ENCODE data around the gene CTBP2.
"Not testable (repeated sequence)": the region's sequence is repeated elsewhere in the genome, so short reads cannot be mapped to it uniquely, and the experiment has no call there.

CTBP2 gene

DNA sequence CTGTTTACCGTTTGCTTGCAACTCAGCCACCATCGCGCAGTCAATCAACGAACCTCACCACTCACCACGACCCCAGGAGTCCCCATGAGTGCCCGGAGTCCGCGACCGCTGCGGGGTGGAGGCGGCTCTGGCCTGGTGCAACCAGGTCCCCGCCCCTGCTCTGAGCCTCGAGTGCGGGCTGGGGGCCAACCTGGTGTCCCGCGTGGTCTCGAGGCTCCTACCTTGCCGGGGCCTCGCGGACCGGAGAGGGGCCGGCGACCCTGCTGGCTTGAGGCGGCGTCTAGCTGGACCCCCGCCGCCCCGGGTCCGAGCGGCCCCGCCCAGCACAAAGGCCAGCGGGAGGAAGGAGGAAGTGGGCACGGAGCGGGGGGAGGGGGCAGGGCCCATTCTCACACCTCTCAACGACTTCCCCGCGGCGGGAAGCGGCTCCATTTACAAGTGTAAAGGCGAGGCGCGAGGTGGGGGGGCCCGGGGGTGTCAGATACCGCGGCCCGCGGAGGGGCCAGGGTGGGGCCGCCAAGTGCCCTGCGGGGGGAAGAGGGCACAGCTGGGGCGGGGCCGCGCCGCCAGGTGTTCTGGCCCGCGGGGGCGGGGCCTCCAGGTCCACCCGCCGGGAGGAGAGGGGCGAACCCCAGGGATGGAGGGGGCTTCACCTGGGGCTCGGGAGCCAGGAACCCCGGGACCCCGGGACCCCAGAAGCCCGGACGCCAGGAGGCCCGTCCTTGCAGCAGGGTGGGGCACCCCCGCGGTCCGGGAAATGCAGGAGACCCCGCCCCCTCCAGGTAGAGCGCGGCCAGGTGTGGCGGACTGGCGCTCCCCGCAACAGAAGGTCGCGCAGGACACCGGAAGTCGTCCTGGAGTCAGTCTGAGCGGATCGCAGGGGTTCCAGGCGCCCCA lies 8.6 kb downstream of the CTBP2 start:
- Histone ChIP-seq H3K9ac (ENCODE audit: low read depth in 1 of 2, low read length in 2 of 2) (peak overlapping the region; percentile 78 to 80), H3K4me1 (ENCODE audit: control insufficient read depth in 2 of 2, insufficient read depth in 2 of 2, low read length in 2 of 2) (peaks cover 73 to 94% of the 10 kb centered on the region in 2 donors)

DNA sequence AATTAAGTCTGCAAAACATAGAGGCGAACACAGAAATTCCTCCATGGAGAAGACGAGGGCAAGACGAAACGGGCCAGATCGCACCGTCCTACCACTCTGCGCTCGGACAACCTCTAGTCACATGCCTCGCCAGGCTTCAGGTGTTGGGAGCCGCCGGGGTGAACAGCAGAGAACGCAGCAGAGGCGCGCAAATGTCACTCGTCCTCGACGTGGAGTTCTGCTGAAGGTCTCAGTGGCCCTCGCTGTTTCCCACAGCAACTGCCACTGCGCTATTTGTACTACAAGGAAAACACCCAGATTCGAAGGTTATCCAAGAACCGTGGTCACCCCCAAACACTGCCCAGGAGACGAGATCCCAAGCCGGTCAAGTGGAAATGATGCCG lies 9.2 kb downstream of the CTBP2 start:
- Histone ChIP-seq H3K9ac (ENCODE audit: low read depth in 1 of 2, low read length in 2 of 2) (peak overlapping the region; percentile 36 to 78), H3K4me3 (ENCODE audit: low read length in 2 of 2) (peak overlapping the region; percentile 37 to 42), H3K27ac (ENCODE audit: low read depth in 2 of 2, low read length in 2 of 2) (peak overlapping the region; percentile 95 to 97)

More for the DNA sequence above, 8.6 kb downstream of the CTBP2 start:
- Histone ChIP-seq H3K27me3 (ENCODE audit: control insufficient read depth in 2 of 2, insufficient read depth in 2 of 2, low read length in 2 of 2) (no peaks in the 10 kb centered on the region), H3K36me3 (ENCODE audit: control insufficient read depth in 2 of 2, insufficient read depth in 2 of 2, low read length in 2 of 2) (no peaks in the 10 kb centered on the region), H3K9me3 (ENCODE audit: control insufficient read depth in 2 of 2, low read length in 2 of 2) (no peaks in the 10 kb centered on the region), H3K4me3 (ENCODE audit: low read length in 2 of 2) (peak overlapping the region; percentile 58 to 66), H3K27ac (ENCODE audit: low read depth in 2 of 2, low read length in 2 of 2) (peak overlapping the region; percentile 95 to 97)

DNA sequence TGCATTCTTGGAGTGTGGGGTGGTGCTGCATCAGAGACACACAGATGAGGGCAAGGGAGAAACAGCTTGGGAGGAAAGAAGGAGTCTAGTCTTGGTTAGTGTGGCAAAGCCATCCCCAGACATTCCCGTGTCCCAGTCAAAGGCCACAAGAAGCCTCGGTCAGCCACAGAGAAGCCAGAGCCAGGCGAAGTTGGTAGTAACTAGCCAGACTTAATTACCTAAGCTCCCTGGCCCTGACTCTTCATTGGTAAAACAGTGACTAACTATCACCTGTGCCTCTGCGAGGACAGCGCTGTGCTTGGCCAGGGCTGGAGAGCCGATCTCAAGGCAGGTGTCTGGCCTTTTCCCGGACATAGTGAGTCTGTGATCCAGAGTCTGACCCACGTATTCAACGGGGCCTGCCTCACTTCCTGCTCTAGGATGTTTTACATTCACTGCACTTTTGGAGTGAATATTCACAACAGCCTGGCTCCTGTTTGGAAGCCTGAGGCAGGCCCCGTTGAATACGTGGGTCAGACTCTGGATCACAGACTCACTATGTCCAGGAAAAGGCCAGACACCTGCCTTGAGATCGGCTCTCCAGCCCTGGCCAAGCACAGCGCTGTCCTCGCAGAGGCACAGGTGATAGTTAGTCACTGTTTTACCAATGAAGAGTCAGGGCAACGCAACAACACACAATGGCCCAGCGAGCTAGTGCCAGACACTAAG lies 9.8 kb downstream of the CTBP2 start:
- H3K27me3 ChIP-seq (ENCODE audit: control insufficient read depth in 2 of 2, insufficient read depth in 2 of 2, low read length in 2 of 2); H3K36me3 ChIP-seq (ENCODE audit: control insufficient read depth in 2 of 2, insufficient read depth in 2 of 2, low read length in 2 of 2); H3K9me3 ChIP-seq (ENCODE audit: control insufficient read depth in 2 of 2, low read length in 2 of 2): not testable (repeated sequence)
- H3K27ac ChIP-seq (ENCODE audit: low read depth in 2 of 2, low read length in 2 of 2): peak overlapping the region; percentile 95 to 97
- H3K4me3 ChIP-seq (ENCODE audit: low read length in 2 of 2): peak overlapping the region in 1 of 2 donors; percentile 42
- H3K4me1 ChIP-seq (ENCODE audit: control insufficient read depth in 2 of 2, insufficient read depth in 2 of 2, low read length in 2 of 2): peaks cover 70 to 89% of the 10 kb centered on the region in 2 donors
- H3K9ac ChIP-seq (ENCODE audit: low read depth in 1 of 2, low read length in 2 of 2): peak overlapping the region; percentile 17 to 78

More for the DNA sequence above, 9.2 kb downstream of the CTBP2 start:
- Histone ChIP-seq H3K4me1 (ENCODE audit: control insufficient read depth in 2 of 2, insufficient read depth in 2 of 2, low read length in 2 of 2) (peaks cover 74 to 91% of the 10 kb centered on the region in 2 donors), H3K27me3 (ENCODE audit: control insufficient read depth in 2 of 2, insufficient read depth in 2 of 2, low read length in 2 of 2) (no peaks in the 10 kb centered on the region), H3K36me3 (ENCODE audit: control insufficient read depth in 2 of 2, insufficient read depth in 2 of 2, low read length in 2 of 2) (no peaks in the 10 kb centered on the region), H3K9me3 (ENCODE audit: control insufficient read depth in 2 of 2, low read length in 2 of 2) (no peaks in the 10 kb centered on the region)

DNA sequence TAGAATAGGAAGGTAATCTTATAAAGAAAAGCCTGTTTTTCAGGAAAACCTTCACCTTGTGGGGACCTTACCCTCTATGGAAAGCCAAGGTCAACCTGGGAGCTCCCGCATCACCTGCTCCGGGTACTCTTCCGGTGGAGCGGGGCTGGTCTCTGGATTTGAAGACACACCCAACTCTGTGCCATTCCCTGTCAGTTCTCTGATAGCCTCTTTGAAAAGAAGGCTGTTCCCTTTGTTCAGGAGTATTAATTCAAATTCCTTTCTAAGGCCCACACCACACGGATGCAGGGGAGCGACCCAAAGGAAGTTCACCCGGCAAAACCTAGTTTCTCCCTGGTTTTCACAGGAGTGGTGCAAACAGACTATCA lies 10.7 kb downstream of the CTBP2 start:
- H3K4me1 ChIP-seq (ENCODE audit: control insufficient read depth in 2 of 2, insufficient read depth in 2 of 2, low read length in 2 of 2): peaks cover 68 to 85% of the 10 kb centered on the region in 2 donors
- peak overlapping the region in 1 of 2 donors; percentile 78 for H3K9ac ChIP-seq (ENCODE audit: low read depth in 1 of 2, low read length in 2 of 2)
- H3K4me3 ChIP-seq (ENCODE audit: low read length in 2 of 2): no peak overlapping the region
- H3K36me3 ChIP-seq (ENCODE audit: control insufficient read depth in 2 of 2, insufficient read depth in 2 of 2, low read length in 2 of 2): no peaks in the 10 kb centered on the region
- H3K27ac ChIP-seq (ENCODE audit: low read depth in 2 of 2, low read length in 2 of 2): peak overlapping the region; percentile 95 to 97
- H3K27me3 ChIP-seq (ENCODE audit: control insufficient read depth in 2 of 2, insufficient read depth in 2 of 2, low read length in 2 of 2): no peaks in the 10 kb centered on the region
- no peaks in the 10 kb centered on the region for H3K9me3 ChIP-seq (ENCODE audit: control insufficient read depth in 2 of 2, low read length in 2 of 2)

DNA sequence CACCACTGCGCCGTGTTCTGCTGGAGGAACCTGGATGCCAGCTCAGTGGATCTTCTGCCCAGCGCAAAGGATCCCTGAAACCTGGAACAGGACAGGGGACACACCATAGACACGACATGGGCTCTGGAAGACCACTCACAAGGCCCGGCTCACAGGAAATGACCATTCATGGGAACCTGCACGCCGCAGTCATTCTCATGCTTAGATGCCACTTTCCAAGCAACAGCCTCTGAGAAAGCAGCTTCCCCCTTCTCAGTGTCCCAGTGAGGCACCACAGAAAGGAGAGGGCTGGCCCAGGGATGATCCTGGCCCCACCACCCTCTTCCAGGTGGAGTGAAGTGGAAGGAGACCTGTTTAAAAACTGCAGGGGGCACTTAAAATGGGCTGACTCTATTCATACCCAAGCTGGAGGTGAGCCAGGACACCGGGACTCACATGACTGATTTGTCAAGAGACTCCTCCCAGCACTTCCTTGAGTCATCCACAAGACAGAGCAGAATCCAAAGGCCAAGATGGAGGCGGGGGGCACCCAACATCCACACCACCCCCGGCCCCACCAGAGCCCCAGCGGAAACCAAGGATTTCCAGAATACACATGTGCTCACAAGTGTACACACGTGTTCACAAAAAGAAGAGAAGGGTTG lies 11.2 kb downstream of the CTBP2 start:
- Histone ChIP-seq H3K4me3 (ENCODE audit: low read length in 2 of 2) (no peak overlapping the region), H3K4me1 (ENCODE audit: control insufficient read depth in 2 of 2, insufficient read depth in 2 of 2, low read length in 2 of 2) (peaks cover 67 to 80% of the 10 kb centered on the region in 2 donors), H3K27ac (ENCODE audit: low read depth in 2 of 2, low read length in 2 of 2) (peak overlapping the region; percentile 95 to 97), H3K9me3 (ENCODE audit: control insufficient read depth in 2 of 2, low read length in 2 of 2) (no peaks in the 10 kb centered on the region), H3K9ac (ENCODE audit: low read depth in 1 of 2, low read length in 2 of 2) (peak overlapping the region in 1 of 2 donors; percentile 78), H3K27me3 (ENCODE audit: control insufficient read depth in 2 of 2, insufficient read depth in 2 of 2, low read length in 2 of 2) (no peaks in the 10 kb centered on the region), H3K36me3 (ENCODE audit: control insufficient read depth in 2 of 2, insufficient read depth in 2 of 2, low read length in 2 of 2) (no peaks in the 10 kb centered on the region)

DNA sequence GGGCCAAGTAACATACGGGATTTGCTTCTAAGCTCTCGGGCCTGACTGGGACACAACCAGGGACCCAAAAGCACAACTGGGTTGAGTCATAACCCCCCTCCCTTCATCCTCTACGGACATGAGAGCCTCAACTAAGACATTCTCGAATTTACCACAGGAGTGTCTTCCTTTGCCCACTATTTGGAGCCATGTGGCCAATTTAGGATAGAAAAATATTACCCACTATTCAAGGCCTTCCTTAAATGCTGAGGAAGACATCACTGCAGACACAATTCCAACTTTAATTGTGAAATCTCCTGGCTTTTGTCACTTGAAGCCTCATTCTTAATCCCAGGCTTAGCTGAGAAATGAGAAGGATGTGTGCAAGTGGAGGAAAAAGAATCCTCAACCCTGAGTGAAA lies 11.8 kb downstream of the CTBP2 start:
- Histone ChIP-seq H3K36me3 (ENCODE audit: control insufficient read depth in 2 of 2, insufficient read depth in 2 of 2, low read length in 2 of 2) (no peaks in the 10 kb centered on the region), H3K9me3 (ENCODE audit: control insufficient read depth in 2 of 2, low read length in 2 of 2) (no peaks in the 10 kb centered on the region), H3K4me3 (ENCODE audit: low read length in 2 of 2) (no peak overlapping the region), H3K4me1 (ENCODE audit: control insufficient read depth in 2 of 2, insufficient read depth in 2 of 2, low read length in 2 of 2) (peaks cover 60 to 73% of the 10 kb centered on the region in 2 donors), H3K27ac (ENCODE audit: low read depth in 2 of 2, low read length in 2 of 2) (peak overlapping the region; percentile 95 to 97), H3K27me3 (ENCODE audit: control insufficient read depth in 2 of 2, insufficient read depth in 2 of 2, low read length in 2 of 2) (no peaks in the 10 kb centered on the region), H3K9ac (ENCODE audit: low read depth in 1 of 2, low read length in 2 of 2) (peak overlapping the region in 1 of 2 donors; percentile 36)

DNA sequence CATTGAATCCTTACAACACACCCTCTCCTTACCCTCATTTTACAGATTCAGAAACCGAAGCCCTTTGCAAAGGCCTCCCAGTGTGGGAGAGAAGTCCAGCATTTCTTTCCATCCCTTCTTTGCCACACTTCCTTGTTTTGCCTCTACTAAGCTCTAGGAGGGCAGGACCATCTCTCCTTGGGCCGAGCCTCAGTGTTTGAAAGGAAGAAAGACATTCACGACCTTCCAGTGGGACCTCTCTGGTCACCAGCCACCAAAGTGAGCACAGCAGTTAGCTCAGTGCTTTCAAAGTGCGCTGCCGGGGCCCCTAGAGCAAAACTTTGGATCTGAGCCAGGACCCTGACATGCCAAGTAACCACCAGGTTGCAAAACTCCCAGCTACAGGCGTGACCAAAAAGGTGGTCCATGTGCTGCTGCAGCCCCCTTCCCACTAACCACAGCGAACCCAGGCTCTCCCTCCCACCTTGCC lies 12.4 kb downstream of the CTBP2 start:
- Histone ChIP-seq H3K9ac (ENCODE audit: low read depth in 1 of 2, low read length in 2 of 2) (peak overlapping the region; percentile 44 to 53), H3K4me3 (ENCODE audit: low read length in 2 of 2) (peak overlapping the region in 1 of 2 donors; percentile 37), H3K36me3 (ENCODE audit: control insufficient read depth in 2 of 2, insufficient read depth in 2 of 2, low read length in 2 of 2) (no peaks in the 10 kb centered on the region), H3K4me1 (ENCODE audit: control insufficient read depth in 2 of 2, insufficient read depth in 2 of 2, low read length in 2 of 2) (peaks cover 55 to 68% of the 10 kb centered on the region in 2 donors), H3K27me3 (ENCODE audit: control insufficient read depth in 2 of 2, insufficient read depth in 2 of 2, low read length in 2 of 2) (no peaks in the 10 kb centered on the region), H3K27ac (ENCODE audit: low read depth in 2 of 2, low read length in 2 of 2) (peak overlapping the region; percentile 95 to 97), H3K9me3 (ENCODE audit: control insufficient read depth in 2 of 2, low read length in 2 of 2) (no peaks in the 10 kb centered on the region)

DNA sequence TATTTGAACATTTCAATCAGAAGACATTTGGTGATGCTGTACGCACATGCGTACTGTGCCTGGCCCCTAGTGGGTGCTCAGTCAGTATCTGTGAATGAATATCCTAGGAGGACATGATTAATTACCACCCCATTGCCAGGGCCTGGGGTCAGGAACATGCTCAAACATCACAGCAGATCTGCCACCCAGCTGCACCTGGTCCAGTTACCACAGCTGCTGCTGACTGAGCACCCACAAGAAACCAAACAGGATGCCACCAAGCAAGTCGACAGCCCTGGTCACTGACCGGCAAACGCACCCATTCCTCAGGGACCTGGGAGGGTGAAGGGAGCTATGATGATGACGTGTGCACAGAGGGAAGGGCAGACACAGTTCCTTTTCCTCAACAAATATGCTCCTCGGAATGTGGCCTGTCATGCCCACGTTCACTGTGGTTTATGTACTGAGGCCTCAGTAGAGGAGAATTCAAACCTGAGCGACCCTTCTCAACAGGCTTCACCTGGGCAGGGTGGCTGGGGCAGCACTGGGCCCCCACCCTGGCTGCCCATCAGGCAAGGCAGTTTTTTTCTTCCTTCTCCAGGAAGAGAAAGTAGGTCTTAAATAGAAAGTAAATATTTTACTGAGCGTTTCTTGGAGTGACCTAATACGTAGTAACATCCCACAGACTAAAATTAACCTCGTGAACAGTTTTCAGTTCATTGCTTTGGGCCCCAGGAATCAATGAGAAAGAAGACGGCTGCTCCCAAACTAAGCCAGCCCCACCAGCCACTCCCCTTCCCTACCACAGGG lies 13.4 kb downstream of the CTBP2 start:
- peak overlapping the region; percentile 44 to 53 for H3K9ac ChIP-seq (ENCODE audit: low read depth in 1 of 2, low read length in 2 of 2)

DNA sequence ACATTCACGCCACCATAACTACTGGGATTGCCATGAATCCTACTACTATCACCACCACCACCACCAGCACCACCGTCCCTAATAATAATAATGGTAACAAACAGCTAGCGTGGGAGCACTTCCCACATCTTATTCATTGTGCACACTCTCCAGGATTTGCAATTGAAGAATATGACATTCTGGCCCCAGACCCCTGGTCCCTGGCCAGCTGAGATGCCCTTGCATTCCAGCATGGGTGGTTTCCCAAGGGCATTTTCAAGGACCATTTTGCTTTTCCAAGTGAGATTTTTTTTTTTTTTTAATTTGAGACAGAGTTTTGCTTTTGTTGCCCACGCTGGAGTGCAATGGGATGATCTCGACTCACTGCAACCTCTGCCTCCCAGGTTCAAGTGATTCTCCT lies 14.7 kb downstream of the CTBP2 start:
- H3K4me3 ChIP-seq (ENCODE audit: low read length in 2 of 2): no peak overlapping the region
- H3K9ac ChIP-seq (ENCODE audit: low read depth in 1 of 2, low read length in 2 of 2): no peak overlapping the region
- no peaks in the 10 kb centered on the region for H3K9me3 ChIP-seq (ENCODE audit: control insufficient read depth in 2 of 2, low read length in 2 of 2)
- H3K27me3 ChIP-seq (ENCODE audit: control insufficient read depth in 2 of 2, insufficient read depth in 2 of 2, low read length in 2 of 2): no peaks in the 10 kb centered on the region
- H3K36me3 ChIP-seq (ENCODE audit: control insufficient read depth in 2 of 2, insufficient read depth in 2 of 2, low read length in 2 of 2): peaks cover 3 to 7% of the 10 kb centered on the region in 2 donors
- H3K27ac ChIP-seq (ENCODE audit: low read depth in 2 of 2, low read length in 2 of 2): no peak overlapping the region
- H3K4me1 ChIP-seq (ENCODE audit: control insufficient read depth in 2 of 2, insufficient read depth in 2 of 2, low read length in 2 of 2): peaks cover 42 to 49% of the 10 kb centered on the region in 2 donors

More for the DNA sequence above, 13.4 kb downstream of the CTBP2 start:
- H3K27ac ChIP-seq (ENCODE audit: low read depth in 2 of 2, low read length in 2 of 2): peak overlapping the region; percentile 95 to 97
- H3K36me3 ChIP-seq (ENCODE audit: control insufficient read depth in 2 of 2, insufficient read depth in 2 of 2, low read length in 2 of 2): no peaks in the 10 kb centered on the region
- H3K4me1 ChIP-seq (ENCODE audit: control insufficient read depth in 2 of 2, insufficient read depth in 2 of 2, low read length in 2 of 2): peaks cover 50 to 59% of the 10 kb centered on the region in 2 donors
- peak overlapping the region in 1 of 2 donors; percentile 44 for H3K4me3 ChIP-seq (ENCODE audit: low read length in 2 of 2)
- H3K9me3 ChIP-seq (ENCODE audit: control insufficient read depth in 2 of 2, low read length in 2 of 2): no peaks in the 10 kb centered on the region
- no peaks in the 10 kb centered on the region for H3K27me3 ChIP-seq (ENCODE audit: control insufficient read depth in 2 of 2, insufficient read depth in 2 of 2, low read length in 2 of 2)

Measured in mucosa of rectum (tissue), 2 donors.